Breast epithelium (tissue), 3 donors: Measurements from ENCODE around the gene COA1.

Experiments used
- CTCF ChIP-seq, 3 donors: fragments of 450-650 bp; IDR thresholded peaks; one replicate each; pipeline ENCODE4 v1.5.1; 2016 to 2017; ENCODE audit warnings: antibody characterized with exemption in 3 of 3, mild to moderate bottlenecking in 3 of 3, moderate library complexity in 3 of 3
- POLR2AphosphoS5 ChIP-seq, 3 donors: sonication (generic); formaldehyde crosslinking; IDR thresholded peaks; one replicate each; pipeline ENCODE4 v1.6.1; 2017; ENCODE audit warnings: antibody characterized with exemption in 3 of 3

- TF ChIP-seq POLR2AphosphoS5 (IDR thresholded peaks at IDR 0.05) (peak in 1 of 3 donors; percentile 13), CTCF (IDR thresholded peaks at IDR 0.05) (no peak)
Measured at GRCh38 chr7:43758029-43758821, 28.9 kb upstream of the COA1 start, which contains the start of gene BLVRA.
